SK-N-SH (cell line): ENCODE measurements around the gene PTPRJ.

ENCODE experiments used
- CTCF ChIP-seq: fragments of 200-600 bp; sonication (generic); IDR thresholded peaks from 2 replicates; pipeline ENCODE4 v1.6.1; 2017; ENCODE audit warnings: antibody characterized with exemption, mild to moderate bottlenecking, moderate library complexity
- EP300 ChIP-seq, 2 experiments: IDR thresholded peaks; 2 replicates each; pipeline versions ENCODE4 v1.4.0 to v1.6.1; 2012; ENCODE audit warnings: borderline replicate concordance in 1 of 2, low read depth in 1 of 2, low read length in 1 of 2
- SMC3 ChIP-seq: IDR thresholded peaks from 2 replicates; pipeline ENCODE4 v1.6.1; 2012; ENCODE audit warnings: low read depth, low read length, improper control_type of control experiment
- TAF1 ChIP-seq: IDR thresholded peaks from 2 replicates; pipeline ENCODE4 v1.6.1; 2012; ENCODE audit warnings: low read depth, mild to moderate bottlenecking, low read length, moderate library complexity, borderline replicate concordance
- TEAD4 ChIP-seq: IDR thresholded peaks from 2 replicates; pipeline ENCODE4 v1.4.0; 2012; ENCODE audit warnings: mild to moderate bottlenecking, borderline replicate concordance; ENCODE audit not compliant: insufficient read depth
- USF2 ChIP-seq: fragments of 150-350 bp; IDR thresholded peaks from 2 replicates; pipeline ENCODE4 v1.6.1; 2017; ENCODE audit warnings: antibody characterized with exemption, low read length, low read depth, borderline replicate concordance

GRCh38 chr11:47989779-47990178 is 9.4 kb downstream of the PTPRJ start:
- TF ChIP-seq CTCF (no peak), TEAD4 (no peak), TAF1 (no peak), EP300 (IDR thresholded peaks at IDR 0.05; ENCODE audit: borderline replicate concordance in 1 of 2, low read depth in 1 of 2, low read length in 1 of 2) (no peak), SMC3 (no peak), USF2 (no peak)
